H9 (cell line): Measurements from ENCODE around the gene PNLDC1. TPM values are rescaled to one million over a fixed set of nuclear protein-coding genes. Genes with fewer than 3 reads are reported as not detected.

Experiments used
- DNase-seq: peaks from one replicate; pipeline ENCODE4 v3.0.0-alpha.2; 2017
- H2AFZ ChIP-seq: one replicate; pipeline ENCODE4 v1.6.1; 2013; ENCODE audit warnings: mild to moderate bottlenecking, low read length, control low read depth, moderate library complexity
- H2AK5ac ChIP-seq: 2 replicates; pipeline ENCODE4 v1.6.1; 2013; ENCODE audit warnings: low read length, control low read depth, mixed read lengths; ENCODE audit not compliant: insufficient read length
- H2BK120ac ChIP-seq: one replicate; pipeline ENCODE4 v1.6.1; 2013; ENCODE audit warnings: low read depth, mild to moderate bottlenecking, low read length, control low read depth, inconsistent platforms; ENCODE audit not compliant: poor library complexity, severe bottlenecking
- H2BK12ac ChIP-seq: 2 replicates; pipeline ENCODE4 v1.6.1; 2013; ENCODE audit warnings: low read length, control low read depth, mixed read lengths, low read depth; ENCODE audit not compliant: insufficient read length
- H2BK15ac ChIP-seq: 2 replicates; pipeline ENCODE4 v1.6.1; 2013; ENCODE audit warnings: low read depth, low read length, control low read depth
- H2BK20ac ChIP-seq: one replicate; pipeline ENCODE4 v1.6.1; 2013; ENCODE audit warnings: low read depth, mild to moderate bottlenecking, low read length, control low read depth, inconsistent platforms; ENCODE audit not compliant: poor library complexity, severe bottlenecking
- H2BK5ac ChIP-seq: 2 replicates; pipeline ENCODE4 v1.6.1; 2013; ENCODE audit warnings: low read length, control low read depth, mixed read lengths; ENCODE audit not compliant: insufficient read length
- H3K14ac ChIP-seq: 2 replicates; pipeline ENCODE4 v1.6.1; 2013; ENCODE audit warnings: low read length, control low read depth; ENCODE audit not compliant: insufficient read depth
- H3K18ac ChIP-seq: 2 replicates; pipeline ENCODE4 v1.6.1; 2013; ENCODE audit warnings: low read depth, mild to moderate bottlenecking, mixed read lengths, low read length, control low read depth; ENCODE audit not compliant: insufficient read length
- H3K23ac ChIP-seq: 2 replicates; pipeline ENCODE4 v1.6.1; 2013; ENCODE audit warnings: low read length, control low read depth, mixed read lengths, low read depth; ENCODE audit not compliant: insufficient read length
- H3K23me2 ChIP-seq: 2 replicates; pipeline ENCODE4 v1.6.1; 2013; ENCODE audit warnings: low read depth, mild to moderate bottlenecking, mixed read lengths, low read length, control low read depth; ENCODE audit not compliant: insufficient read length, poor library complexity, severe bottlenecking
- H3K27ac ChIP-seq: 2 replicates; pipeline ENCODE4 v1.5.1; 2013; ENCODE audit warnings: low read length, control low read depth, mixed read lengths, low read depth; ENCODE audit not compliant: insufficient read length
- H3K27me3 ChIP-seq: 2 replicates; pipeline ENCODE4 v1.6.1; 2013; ENCODE audit warnings: low read length, control low read depth, inconsistent platforms; ENCODE audit not compliant: insufficient read depth
- H3K4ac ChIP-seq: 2 replicates; pipeline ENCODE4 v1.6.1; 2013; ENCODE audit warnings: low read depth, mild to moderate bottlenecking, control low read depth, inconsistent platforms, low read length, moderate library complexity
- H3K4me1 ChIP-seq: 2 replicates; pipeline ENCODE4 v1.6.1; 2013; ENCODE audit warnings: low read length, control low read depth, inconsistent platforms; ENCODE audit not compliant: insufficient read depth
- H3K4me2 ChIP-seq: 2 replicates; pipeline ENCODE4 v1.6.1; 2013; ENCODE audit warnings: low read length, control low read depth, mixed read lengths; ENCODE audit not compliant: insufficient read length, insufficient read depth
- H3K56ac ChIP-seq: 2 replicates; pipeline ENCODE4 v1.6.1; 2013; ENCODE audit warnings: low read depth, mild to moderate bottlenecking, mixed read lengths, low read length, control low read depth; ENCODE audit not compliant: insufficient read length
- H3K79me1 ChIP-seq: 2 replicates; pipeline ENCODE4 v1.6.1; 2013; ENCODE audit warnings: low read depth, mild to moderate bottlenecking, moderate library complexity, low read length, control low read depth, inconsistent platforms; ENCODE audit not compliant: insufficient read depth, poor library complexity, severe bottlenecking
- H3K79me2 ChIP-seq: 2 replicates; pipeline ENCODE4 v1.6.1; 2013; ENCODE audit warnings: low read length, control low read depth, inconsistent platforms; ENCODE audit not compliant: insufficient read depth
- H3K9ac ChIP-seq: 2 replicates; pipeline ENCODE4 v1.6.1; 2013; ENCODE audit warnings: low read length, control low read depth, mixed read lengths; ENCODE audit not compliant: insufficient read length; ENCODE audit errors: extremely low read depth
- H3K9me3 ChIP-seq: one replicate; pipeline ENCODE4 v1.6.1; 2013; ENCODE audit warnings: low read depth, low read length, inconsistent platforms; ENCODE audit not compliant: control insufficient read depth
- H3T11ph ChIP-seq: one replicate; pipeline ENCODE4 v1.6.1; 2013; ENCODE audit warnings: mild to moderate bottlenecking, low read length, control low read depth, inconsistent platforms
- H4K20me1 ChIP-seq: one replicate; pipeline ENCODE4 v1.6.1; 2013; ENCODE audit not compliant: control insufficient read depth, insufficient read length, insufficient read depth
- H4K5ac ChIP-seq: 2 replicates; pipeline ENCODE4 v1.6.1; 2013; ENCODE audit warnings: low read depth, mild to moderate bottlenecking, mixed read lengths, low read length, control low read depth; ENCODE audit not compliant: insufficient read length
- H4K8ac ChIP-seq: replicated peaks from 2 replicates; pipeline ENCODE4 v1.6.1; 2013; ENCODE audit warnings: low read length, control low read depth, mixed read lengths, low read depth; ENCODE audit not compliant: insufficient read length
- H4K91ac ChIP-seq: 2 replicates; pipeline ENCODE4 v1.6.1; 2013; ENCODE audit warnings: low read depth, mild to moderate bottlenecking, moderate library complexity, mixed read lengths, low read length, control low read depth; ENCODE audit not compliant: insufficient read length
- H3K27ac Mint-ChIP-seq, 3 experiments: 2 replicates in 2 of 3; 3 replicates in 1 of 3; pipeline ENCODE4 v1.8.0; 2020 to 2021; ENCODE audit warnings: mixed read lengths in 3 of 3, mild to moderate bottlenecking in 1 of 3, moderate library complexity in 1 of 3
- H3K27me3 Mint-ChIP-seq: 2 replicates; pipeline ENCODE4 v1.8.0; 2021; ENCODE audit warnings: low read depth, mild to moderate bottlenecking, moderate library complexity, mixed read lengths
- H3K36me3 Mint-ChIP-seq, 3 experiments: 2 replicates in 2 of 3; 3 replicates in 1 of 3; pipeline ENCODE4 v1.8.0; 2020 to 2021; ENCODE audit warnings: low read depth in 3 of 3, mixed read lengths in 3 of 3; ENCODE audit not compliant: insufficient read depth in 1 of 3
- H3K4me1 Mint-ChIP-seq, 2 experiments: 2 replicates each; pipeline ENCODE4 v1.8.0; 2020; ENCODE audit warnings: mixed read lengths in 2 of 2
- H3K4me3 Mint-ChIP-seq, 2 experiments: 2 replicates in 1 of 2; 3 replicates in 1 of 2; pipeline ENCODE4 v1.8.0; 2020 to 2021; ENCODE audit warnings: mild to moderate bottlenecking in 2 of 2, mixed read lengths in 2 of 2, moderate library complexity in 1 of 2
- H3K9me3 Mint-ChIP-seq, 2 experiments: 2 replicates in 1 of 2; 3 replicates in 1 of 2; pipeline ENCODE4 v1.8.0; 2020; ENCODE audit warnings: mild to moderate bottlenecking in 2 of 2, mixed read lengths in 2 of 2, moderate library complexity in 1 of 2
- CTCF ChIP-seq: fragments of 200-600 bp; sonication (generic); conservative IDR thresholded peaks from 3 replicates; pipeline ENCODE4 v1.8.0; 2021; ENCODE audit warnings: antibody characterized with exemption, mild to moderate bottlenecking
- WGBS: extraction: QIAGEN DNeasy Blood & Tissue Kit; methylation state at CpG from one replicate; pipeline ENCODE4 v1.1.7; 2013; ENCODE audit warnings: missing lambda C conversion rate, low lambda C conversion rate, mixed read lengths; ENCODE audit not compliant: insufficient read length; ENCODE audit errors: extremely low coverage; 5-methylcytosine and 5-hydroxymethylcytosine counted together
- total RNA-seq: library from RNA; stranded (reverse); gene quantifications from 2 replicates; pipeline ENCODE4 v1.2.1, GENCODE V29; 2021

PNLDC1 gene
- total RNA-seq, 1 experiment from 2014 or later = not detected

GRCh38 chr6:159838020-159838744 is 38.1 kb downstream of the PNLDC1 start:
- Histone ChIP-seq H3K27me3 (no peaks in the 10 kb centered on the region), H2AK5ac (no peak overlapping the region), H3K27ac (no peak overlapping the region), H2BK15ac (no peak overlapping the region), H3K23ac (no peak overlapping the region), H4K91ac (no peak overlapping the region), H3K4ac (no peak overlapping the region), H2BK20ac (no peak overlapping the region), H3K9me3 (no peaks in the 10 kb centered on the region), H3T11ph (no peak overlapping the region), H3K9ac (no peak overlapping the region), H2AFZ (no peak overlapping the region), H3K56ac (no peak overlapping the region), H3K23me2 (no peaks in the 10 kb centered on the region), H3K18ac (no peak overlapping the region), H3K79me2 (no peaks in the 10 kb centered on the region), H3K14ac (no peak overlapping the region), H4K8ac (no peak overlapping the region), H3K4me1 (peaks cover 7% of the 10 kb centered on the region; the same call in 1 of the 2 replicates), H2BK120ac (no peak overlapping the region), H4K5ac (no peak overlapping the region), H4K20me1 (no peaks in the 10 kb centered on the region), H3K4me2 (no peak overlapping the region), H2BK5ac (no peak overlapping the region), H2BK12ac (no peak overlapping the region), H3K79me1 (no peaks in the 10 kb centered on the region)
- H3K4me3 Mint-ChIP-seq = no peak overlapping the region
- no peaks in the 10 kb centered on the region for H3K36me3 Mint-ChIP-seq
- H3K9me3 Mint-ChIP-seq = no peaks in the 10 kb centered on the region
- H3K27me3 Mint-ChIP-seq = no peaks in the 10 kb centered on the region; the same call in 1 of the 2 replicates
- TF ChIP-seq CTCF = peak; percentile 13; the same call in 1 of the 3 replicates
- peaks cover 42 to 48% of the 10 kb centered on the region in 2 experiments for H3K4me1 Mint-ChIP-seq
- H3K27ac Mint-ChIP-seq = peak overlapping the region in 2 of 3 experiments; percentile 28 to 55; a peak in 3 of 7 replicates
- DNase-seq = no peak
- no CpG with 5 or more reads among the region's 7 CpGs for WGBS
